ENCODE data around the gene PPFIA2.
"Not testable (repeated sequence)": the region's sequence is repeated elsewhere in the genome, so short reads cannot be mapped to it uniquely, and the experiment has no call there.

PPFIA2 gene

GRCh38 chr12:81257947-81258551 lies 501.1 kb downstream of the PPFIA2 start:
- no peak for DNase-seq

DNA sequence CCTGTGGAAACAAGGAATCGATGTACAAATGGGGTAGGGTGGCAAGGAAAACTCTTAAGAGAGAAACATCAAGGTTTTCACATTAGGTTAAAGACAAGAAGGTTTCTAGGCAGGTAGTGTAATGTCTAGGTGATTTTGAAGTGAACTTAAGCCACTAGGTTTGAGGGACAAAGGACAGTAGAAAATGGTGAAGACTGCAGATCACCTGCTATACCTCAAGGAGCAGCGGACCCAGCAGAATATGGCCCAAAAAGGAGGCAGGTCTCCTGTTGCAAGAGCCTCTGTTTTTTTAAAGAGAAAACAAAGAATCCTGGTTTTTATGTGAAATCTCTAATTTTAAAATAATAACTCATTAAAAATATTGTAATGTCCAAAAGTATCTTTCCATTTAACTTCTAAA lies 503.2 kb downstream of the PPFIA2 start:
- no peak for DNase-seq

DNA sequence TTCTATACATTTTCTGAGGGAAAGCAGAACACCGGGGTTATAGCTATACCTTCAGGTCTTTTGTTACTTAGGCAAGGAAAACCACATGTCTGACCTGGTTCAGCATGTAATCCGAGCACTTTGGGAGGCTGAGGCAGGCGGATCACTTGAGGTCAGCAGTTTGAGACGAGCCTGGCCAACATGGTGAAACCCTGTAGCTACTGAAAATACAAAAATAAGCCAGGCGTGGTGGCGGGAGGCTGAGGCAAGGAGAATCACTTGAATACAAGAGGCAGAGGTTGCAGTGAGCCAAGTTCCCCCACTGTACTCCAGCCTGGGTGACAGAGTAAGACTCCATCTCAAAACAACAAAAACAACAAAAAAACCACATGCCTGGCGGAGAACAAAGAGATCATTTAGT lies 503.7 kb downstream of the PPFIA2 start:
- no peak for DNase-seq

DNA sequence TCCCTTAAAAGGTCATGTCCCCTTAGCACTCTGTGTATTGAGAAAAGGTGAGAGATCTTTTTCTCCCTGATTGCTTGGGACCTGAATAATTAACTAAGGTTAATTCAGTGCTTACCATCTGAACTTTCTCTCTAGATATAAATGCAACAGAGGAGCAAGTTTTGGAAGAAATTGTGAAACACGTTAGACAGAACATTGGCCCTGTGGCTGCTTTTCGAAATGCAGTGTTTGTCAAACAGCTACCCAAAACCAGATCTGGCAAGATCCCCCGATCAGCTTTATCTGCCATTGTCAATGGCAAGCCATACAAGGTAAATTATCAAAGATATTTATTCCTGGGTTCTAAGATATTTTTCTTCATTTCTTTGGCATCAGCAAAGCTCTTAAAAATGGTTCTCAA lies 505.8 kb downstream of the PPFIA2 start:
- no peak for DNase-seq

- DNase-seq, result no peak
These were observed 506.9 kb downstream of the PPFIA2 start for GRCh38 chr12:81252228-81252627.

DNA sequence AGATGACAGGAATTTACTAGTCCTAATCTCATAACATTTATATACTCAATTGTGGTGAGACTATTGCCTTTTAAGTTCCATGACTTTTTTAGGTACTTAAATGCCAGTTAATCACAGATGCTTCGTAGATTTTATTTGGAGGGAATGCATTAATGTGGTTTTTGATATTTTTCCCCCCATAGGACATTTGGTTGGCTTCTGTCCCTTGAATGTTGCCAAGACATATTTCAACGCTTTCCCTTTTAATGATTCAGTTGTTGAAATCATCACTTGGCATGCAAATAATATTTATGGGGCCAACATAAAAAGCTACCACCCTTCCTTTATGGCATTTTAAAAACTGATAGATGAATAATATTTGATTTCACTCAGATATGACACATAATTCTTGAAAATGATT lies 509.2 kb downstream of the PPFIA2 start:
- DNase-seq, result no peak

DNA sequence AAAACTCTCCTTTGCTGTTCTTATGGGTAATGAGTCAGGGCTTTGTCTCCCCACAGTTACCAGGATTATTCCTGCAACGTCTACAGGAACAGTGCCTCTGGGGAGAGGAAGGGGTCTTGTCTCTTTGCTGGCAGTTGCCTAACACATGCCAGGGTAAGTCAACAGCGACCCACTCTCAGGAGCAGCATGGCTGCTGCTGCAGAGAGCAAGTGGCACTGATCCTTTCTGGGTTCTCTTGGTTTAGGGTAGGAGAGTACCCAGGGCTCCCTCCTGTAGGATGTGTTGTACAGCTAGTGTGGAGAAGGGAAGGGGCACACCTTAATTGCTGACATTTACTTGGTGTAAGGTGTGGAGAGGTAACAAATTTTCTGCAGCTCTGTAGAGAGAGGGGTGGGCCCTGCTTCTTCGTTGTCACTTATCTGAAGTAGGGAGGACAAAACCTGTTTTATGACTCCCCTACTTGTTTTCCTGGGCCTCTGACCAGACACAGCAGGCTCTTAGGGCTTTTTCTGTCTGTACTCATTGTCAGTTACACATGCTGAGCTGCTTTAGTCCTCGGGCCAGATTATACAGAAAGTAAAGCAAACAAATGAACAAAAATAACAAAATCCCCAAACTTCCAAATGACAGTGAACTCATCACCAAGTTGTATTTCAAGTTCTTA lies 513.1 kb downstream of the PPFIA2 start:
- no peak for DNase-seq

- DNase-seq, result no peak
These were observed 513.7 kb downstream of the PPFIA2 start for GRCh38 chr12:81245458-81245857.

DNA sequence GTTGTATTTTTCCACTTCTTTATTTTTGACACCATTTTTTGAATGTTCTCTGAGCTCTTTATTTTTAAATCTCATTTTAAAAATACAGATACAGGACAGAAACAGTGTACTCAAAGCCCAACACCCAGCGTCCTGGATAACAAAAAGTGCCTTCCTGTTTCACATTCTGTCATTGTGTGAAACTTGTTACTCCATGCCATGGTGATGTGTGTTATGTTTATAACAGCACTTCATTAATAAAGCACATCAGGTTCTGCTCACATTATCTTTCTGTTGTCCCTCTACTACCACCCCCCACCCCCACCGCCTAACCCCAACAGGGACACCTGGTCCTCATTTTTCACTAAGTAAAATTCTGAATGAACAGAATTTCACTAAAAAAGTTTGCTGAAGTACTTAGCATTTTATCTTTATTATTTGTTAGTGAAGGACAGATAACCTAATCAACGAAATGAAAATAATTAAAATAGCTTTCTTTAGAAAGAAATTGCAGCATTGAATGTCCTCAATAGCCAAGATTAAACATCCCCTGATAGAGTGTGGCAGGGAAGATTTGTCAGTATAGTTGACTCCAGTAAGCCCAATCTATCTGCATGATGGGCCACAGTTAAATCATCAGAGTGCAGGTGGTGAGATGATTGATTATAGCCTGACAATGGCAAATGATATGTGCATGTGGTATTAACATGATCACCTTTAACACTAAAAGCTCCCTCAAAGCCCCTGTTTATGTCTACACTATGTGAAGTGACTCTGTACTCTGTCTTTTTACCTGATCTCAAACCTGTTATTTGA lies 527.4 kb downstream of the PPFIA2 start:
- DNase-seq, result no peak

- DNase-seq, result no peak
These were observed 529.4 kb downstream of the PPFIA2 start for GRCh38 chr12:81229759-81230158.

- no peak for DNase-seq
These were observed 534.5 kb downstream of the PPFIA2 start for GRCh38 chr12:81224626-81225025.

- no peak for DNase-seq
These were observed 536.1 kb downstream of the PPFIA2 start for GRCh38 chr12:81222846-81223592.

- DNase-seq, result no peak
These were observed 537.5 kb downstream of the PPFIA2 start for GRCh38 chr12:81221681-81222080.

DNA sequence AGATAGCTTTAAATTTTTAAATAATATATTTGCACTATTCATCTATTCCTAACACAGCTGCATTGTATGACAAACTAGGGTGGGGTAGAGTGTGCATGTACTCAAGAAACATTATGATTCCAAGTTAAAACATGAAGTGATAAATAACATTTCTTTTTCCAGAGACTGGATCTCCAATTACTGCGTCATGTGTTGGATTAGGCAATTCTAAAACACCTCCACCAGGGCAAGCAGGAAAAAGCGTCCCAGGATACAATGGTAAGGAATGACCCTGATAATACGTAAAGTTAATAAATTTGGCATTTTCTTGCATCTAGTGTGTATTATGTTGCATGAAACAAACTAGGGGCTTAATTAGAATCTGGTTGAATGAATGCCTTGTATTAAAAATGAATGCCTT lies 542.4 kb downstream of the PPFIA2 start:
- no peak for DNase-seq

DNA sequence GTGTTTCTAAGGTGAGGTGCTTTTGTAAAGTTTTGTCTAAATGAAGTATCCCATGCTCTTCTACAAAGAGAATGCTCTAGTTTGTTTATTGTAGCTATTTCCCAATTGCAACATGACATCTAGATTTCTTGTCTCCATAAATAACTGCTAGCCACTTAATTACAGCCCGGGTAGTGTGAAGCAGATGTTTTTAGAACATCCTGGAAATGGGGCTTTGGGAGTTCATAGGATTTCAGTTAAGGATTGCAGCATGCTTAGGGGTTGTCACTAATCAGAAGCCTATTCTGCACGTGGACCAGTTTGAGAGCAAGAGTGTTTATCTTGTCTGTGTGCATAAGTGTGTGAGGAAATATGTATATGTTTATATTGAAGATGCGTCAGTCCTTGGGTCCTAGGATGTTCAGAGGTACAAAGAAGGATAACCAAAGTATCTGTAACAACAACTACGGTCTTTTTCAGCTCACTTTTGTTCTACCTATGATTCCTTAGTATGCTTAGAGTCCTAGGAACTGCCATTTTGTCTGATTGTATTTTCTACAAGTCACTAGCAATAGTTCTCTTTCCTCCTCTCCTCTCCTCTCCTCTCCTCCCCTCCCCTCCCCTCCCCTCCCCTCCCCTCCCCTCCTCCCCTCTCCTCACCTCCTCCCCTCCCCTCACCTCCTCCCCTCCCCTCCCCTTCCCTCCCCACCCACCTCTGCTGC lies 546.0 kb downstream of the PPFIA2 start:
- no peak for DNase-seq

GRCh38 chr12:81211306-81211705 lies 547.8 kb downstream of the PPFIA2 start:
- no peak for DNase-seq

GRCh38 chr12:81209772-81210225 lies 549.4 kb downstream of the PPFIA2 start:
- not testable (repeated sequence) for DNase-seq

DNA sequence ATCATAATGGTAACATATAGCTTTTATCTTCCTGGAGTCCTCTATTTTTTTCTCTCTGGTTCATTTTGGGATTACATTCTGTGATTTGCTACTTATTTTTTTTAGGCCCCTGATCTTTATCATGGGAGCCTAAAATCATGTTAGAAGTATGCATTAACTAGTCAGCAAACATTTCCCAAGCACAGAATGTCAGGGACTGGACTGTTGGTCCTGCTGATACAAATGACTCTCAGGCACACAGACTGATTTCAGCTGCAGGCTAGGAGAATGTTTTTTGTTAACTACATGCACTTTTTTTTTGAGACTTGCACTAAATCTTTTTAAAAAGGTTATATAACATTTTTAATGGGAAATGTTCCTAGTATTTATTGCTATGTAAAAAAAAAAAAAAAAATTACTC lies 550.1 kb downstream of the PPFIA2 start:
- DNase-seq, result no peak

- DNase-seq, result no peak
These were observed 550.8 kb downstream of the PPFIA2 start for GRCh38 chr12:81208187-81208911.

All from effector CD8-positive, alpha-beta T cell (primary cell).